ENCODE results near the gene SCARF1. TPM values are rescaled to one million over a fixed set of nuclear protein-coding genes. Genes with fewer than 3 reads are reported as not detected.
A peak's percentile ranks its signal among the peaks of the same experiment; 100 is the strongest.

The SCARF1 gene
- total RNA-seq, 1 experiment from 2014 or later, result 0.73 TPM

DNA sequence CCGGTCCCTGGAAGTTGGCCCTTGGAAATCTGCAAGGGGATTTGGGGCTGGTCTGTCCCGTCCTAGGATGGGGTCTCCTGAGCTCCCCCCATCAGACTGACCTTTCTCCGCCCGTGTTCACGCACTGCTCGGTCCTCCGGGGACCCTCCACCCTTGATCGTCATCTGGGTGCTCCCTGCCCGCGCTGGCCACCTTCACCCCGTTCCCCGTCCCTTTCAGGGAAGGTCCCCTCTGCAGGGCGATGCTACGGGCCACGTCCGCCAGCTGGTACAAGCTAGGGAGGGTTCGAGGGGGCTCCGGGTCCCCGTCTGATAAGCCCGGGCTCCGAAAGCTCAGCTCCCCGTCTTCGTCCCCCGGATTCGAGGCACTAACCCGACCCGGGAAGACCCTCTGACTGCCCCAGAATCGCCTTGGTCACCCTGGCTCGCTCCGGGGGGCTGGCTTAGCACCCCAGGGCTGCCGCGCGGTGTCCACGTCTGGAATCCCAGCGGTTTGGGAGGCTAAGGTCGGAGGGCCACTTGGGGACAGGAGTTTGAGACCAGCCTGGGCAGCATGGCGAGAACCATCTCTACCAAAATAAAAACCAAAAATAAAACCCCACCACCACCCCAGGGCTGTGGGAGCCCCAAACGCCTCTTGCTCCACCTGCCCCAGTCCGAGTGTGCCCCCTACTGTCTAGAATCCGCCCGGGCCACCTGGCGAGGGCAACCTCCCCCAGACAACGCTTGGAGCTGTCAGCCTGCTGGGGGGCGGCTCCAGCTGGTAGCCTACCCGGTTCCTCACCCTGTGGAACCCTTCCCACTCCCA is 15.8 kb downstream of the SCARF1 start:
- Histone ChIP-seq H3K9me2 (replicated peaks; ENCODE audit: low read length) (no peaks in the 10 kb centered on the region), H3F3A (ENCODE audit: low read length, unreplicated experiment) (no peaks in the 10 kb centered on the region), H4K20me1 (ENCODE audit: low read length) (no peaks in the 10 kb centered on the region), H3K36me3 (ENCODE audit: low read depth, low read length) (no peaks in the 10 kb centered on the region; the same call in 1 of the 2 replicates), H3K27ac (ENCODE audit: low read length) (no peak overlapping the region), H3K79me2 (ENCODE audit: low read length) (no peaks in the 10 kb centered on the region), H3K4me3 (ENCODE audit: low read length) (peak overlapping the region; percentile 73), H3K27me3 (ENCODE audit: low read length) (no peaks in the 10 kb centered on the region), H3K4me2 (ENCODE audit: low read length) (peak overlapping the region; percentile 99), H3K4me1 (ENCODE audit: insufficient read depth, low read length) (no peaks in the 10 kb centered on the region), H3K9ac (ENCODE audit: low read length) (peak overlapping the region; percentile 78), H3K9me3 (ENCODE audit: low read length) (no peaks in the 10 kb centered on the region), H2AFZ (ENCODE audit: low read length) (peak overlapping the region; percentile 92)
- TF ChIP-seq, protein P1, sequence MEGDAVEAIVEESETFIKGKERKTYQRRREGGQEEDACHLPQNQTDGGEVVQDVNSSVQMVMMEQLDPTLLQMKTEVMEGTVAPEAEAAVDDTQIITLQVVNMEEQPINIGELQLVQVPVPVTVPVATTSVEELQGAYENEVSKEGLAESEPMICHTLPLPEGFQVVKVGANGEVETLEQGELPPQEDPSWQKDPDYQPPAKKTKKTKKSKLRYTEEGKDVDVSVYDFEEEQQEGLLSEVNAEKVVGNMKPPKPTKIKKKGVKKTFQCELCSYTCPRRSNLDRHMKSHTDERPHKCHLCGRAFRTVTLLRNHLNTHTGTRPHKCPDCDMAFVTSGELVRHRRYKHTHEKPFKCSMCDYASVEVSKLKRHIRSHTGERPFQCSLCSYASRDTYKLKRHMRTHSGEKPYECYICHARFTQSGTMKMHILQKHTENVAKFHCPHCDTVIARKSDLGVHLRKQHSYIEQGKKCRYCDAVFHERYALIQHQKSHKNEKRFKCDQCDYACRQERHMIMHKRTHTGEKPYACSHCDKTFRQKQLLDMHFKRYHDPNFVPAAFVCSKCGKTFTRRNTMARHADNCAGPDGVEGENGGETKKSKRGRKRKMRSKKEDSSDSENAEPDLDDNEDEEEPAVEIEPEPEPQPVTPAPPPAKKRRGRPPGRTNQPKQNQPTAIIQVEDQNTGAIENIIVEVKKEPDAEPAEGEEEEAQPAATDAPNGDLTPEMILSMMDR (conservative IDR thresholded peaks at IDR 0.05; ENCODE audit: low read depth, low read length), result peak; percentile 70
- no peak for TF ChIP-seq EZH2 (IDR thresholded peaks at IDR 0.05; ENCODE audit: low read length, unreplicated experiment)
- DNase-seq (peak; percentile 61), ATAC-seq (peak; percentile 19; the same call in 1 of the 2 replicates)
- CTCF ChIA-PET, result interaction anchor here (0.6 to 3.1 kb wide), 3 partner anchors 18 to 55 kb away, joined by 3 to 34 read pairs (median 4); no protein-coding TSS in a partner anchor
- intact Hi-C loops (cut with micrococcal nuclease), result loop anchor here (1.0 kb wide), 1 partner anchor 55 kb away; no protein-coding TSS in a partner anchor
- BruUV-seq (replicated peaks), result no TSS peak
- POLR2A ChIA-PET (ENCODE audit: unreplicated experiment), result no interaction called here

DNA sequence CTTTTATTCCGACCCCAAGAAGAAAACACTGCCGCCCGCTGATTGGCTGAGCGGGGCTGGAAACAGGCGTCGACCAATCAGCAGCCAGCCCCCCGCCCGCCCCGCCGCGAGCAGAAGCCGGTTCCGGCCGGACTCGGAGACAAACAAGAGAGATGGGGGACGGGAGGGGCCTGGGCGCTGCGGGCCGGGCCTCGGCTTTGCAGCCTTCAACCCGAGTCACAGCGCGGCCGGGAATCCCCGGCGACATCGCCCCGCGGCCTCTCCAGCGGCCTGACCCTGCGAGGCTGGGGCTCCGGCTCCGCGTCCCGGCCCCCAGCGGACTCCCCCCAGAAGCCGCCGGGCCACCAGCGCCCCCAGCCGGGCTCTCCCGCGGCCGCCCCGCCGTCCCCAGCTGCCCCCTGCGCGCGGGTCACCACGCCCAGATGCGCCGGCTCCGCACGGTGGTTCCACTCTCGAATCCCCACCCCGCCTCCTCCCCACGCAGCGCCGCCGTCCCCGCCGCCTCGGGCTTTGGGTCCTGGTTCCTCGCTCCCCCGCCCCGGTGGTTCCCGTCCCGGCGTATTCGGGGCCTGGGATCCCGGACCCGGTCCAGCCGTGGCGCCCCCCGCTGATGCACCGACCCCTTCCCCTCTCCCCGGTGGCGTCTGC is 16.6 kb downstream of the SCARF1 start:
- intact Hi-C loops (cut with micrococcal nuclease), result no loop called here
- no peaks in the 10 kb centered on the region for H3K79me2 ChIP-seq (ENCODE audit: low read length)
- no peaks in the 10 kb centered on the region for H4K20me1 ChIP-seq (ENCODE audit: low read length)
- H3K27me3 ChIP-seq (ENCODE audit: low read length), result no peaks in the 10 kb centered on the region
- peak overlapping the region; percentile 51 for H3K27ac ChIP-seq (ENCODE audit: low read length)
- ChIA-PET POLR2A (ENCODE audit: unreplicated experiment) (interaction anchor here (0.7 kb wide), 1 partner anchor 21 kb away, joined by 9 read pairs; the partner anchor contains the start of gene RILP), CTCF (interaction anchor here (3.1 kb wide), 1 partner anchor 55 kb away, joined by 34 read pairs; no protein-coding TSS in a partner anchor)
- H3K4me2 ChIP-seq (ENCODE audit: low read length), result peak overlapping the region; percentile 99
- BruUV-seq (replicated peaks), result no TSS peak
- peak; percentile 77 for ATAC-seq
- no peaks in the 10 kb centered on the region for H3K9me3 ChIP-seq (ENCODE audit: low read length)
- peak overlapping the region; percentile 78 for H3K9ac ChIP-seq (ENCODE audit: low read length)
- H3K36me3 ChIP-seq (ENCODE audit: low read depth, low read length), result no peaks in the 10 kb centered on the region; the same call in 1 of the 2 replicates
- TF ChIP-seq EZH2phosphoT487 (IDR thresholded peaks at IDR 0.05; ENCODE audit: borderline replicate concordance, low read length), result no peak
- TF ChIP-seq, protein P1 (conservative IDR thresholded peaks at IDR 0.05; ENCODE audit: low read depth, low read length), result peak; percentile 28; the same call in 1 of the 2 replicates
- peak overlapping the region; percentile 92 for H2AFZ ChIP-seq (ENCODE audit: low read length)
- H3K9me2 ChIP-seq (replicated peaks; ENCODE audit: low read length), result no peaks in the 10 kb centered on the region
- peak overlapping the region; percentile 73 for H3K4me3 ChIP-seq (ENCODE audit: low read length)
- H3F3A ChIP-seq (ENCODE audit: low read length, unreplicated experiment), result no peaks in the 10 kb centered on the region
- peak; percentile 81 for DNase-seq
- H3K4me1 ChIP-seq (ENCODE audit: insufficient read depth, low read length), result no peaks in the 10 kb centered on the region
